ENCODE measurements around the gene SYT8.
"Not testable (repeated sequence)": the region's sequence is repeated elsewhere in the genome, so short reads cannot be mapped to it uniquely, and the experiment has no call there.

Gene SYT8

GRCh38 chr11:1873813-1874150 lies 39.0 kb downstream of the SYT8 start:
- not testable (repeated sequence) for DNase-seq (ENCODE audit: low read depth)

- DNase-seq (ENCODE audit: low read depth): not testable (repeated sequence)
Observed at GRCh38 chr11:1874441-1875092, 39.8 kb downstream of the SYT8 start.

- no peak for DNase-seq (ENCODE audit: low read depth)
Observed at GRCh38 chr11:1875093-1875850, 40.5 kb downstream of the SYT8 start.

- DNase-seq (ENCODE audit: low read depth): not testable (repeated sequence)
Observed at GRCh38 chr11:1875851-1876301, 41.1 kb downstream of the SYT8 start.

- no peak for DNase-seq (ENCODE audit: low read depth)
Observed at GRCh38 chr11:1876361-1877063, 41.7 kb downstream of the SYT8 start.

- DNase-seq (ENCODE audit: low read depth): no peak
Observed at GRCh38 chr11:1877211-1878136, 42.7 kb downstream of the SYT8 start.

- no peak for DNase-seq (ENCODE audit: low read depth)
Observed at GRCh38 chr11:1878137-1879031, 43.6 kb downstream of the SYT8 start.

- DNase-seq (ENCODE audit: low read depth): no peak
Observed at GRCh38 chr11:1879342-1879940, 44.7 kb downstream of the SYT8 start.

- no peak for DNase-seq (ENCODE audit: low read depth)
Observed at GRCh38 chr11:1879941-1880720, 45.3 kb downstream of the SYT8 start.

- DNase-seq (ENCODE audit: low read depth): no peak
Observed at GRCh38 chr11:1880746-1881441, 46.1 kb downstream of the SYT8 start.

GRCh38 chr11:1881442-1882264 lies 46.9 kb downstream of the SYT8 start:
- no peak for DNase-seq (ENCODE audit: low read depth)

GRCh38 chr11:1882265-1883238 lies 47.8 kb downstream of the SYT8 start:
- DNase-seq (ENCODE audit: low read depth): peak; percentile 72

GRCh38 chr11:1883346-1884302 lies 48.8 kb downstream of the SYT8 start:
- no peak for DNase-seq (ENCODE audit: low read depth)

- DNase-seq (ENCODE audit: low read depth): no peak
Observed at GRCh38 chr11:1884303-1884700, 49.5 kb downstream of the SYT8 start.

- DNase-seq (ENCODE audit: low read depth): not testable (repeated sequence)
Observed at GRCh38 chr11:1886551-1886950, 51.8 kb downstream of the SYT8 start.
